ENCODE results near the gene TMEM63A. TPM values are rescaled to one million over a fixed set of nuclear protein-coding genes. Genes with fewer than 3 reads are reported as not detected.
A peak's percentile ranks its signal among the peaks of the same experiment; 100 is the strongest.

Gene TMEM63A
- total and polyA plus RNA-seq, 2 of the 13 experiments (the other 11 are each of a cell fraction or from before 2014, with no cell fraction given) = 23.9 to 53.3 TPM

GRCh38 chr1:225923692-225924555 is 41.7 kb upstream of the TMEM63A start, which contains the start of gene PYCR2 (continued):
- TF ChIP-seq ZNF280D (CRISPR knock-in tag; IDR thresholded peaks at IDR 0.05) (no peak), ZNF792 (CRISPR knock-in tag; IDR thresholded peaks at IDR 0.05) (peak; percentile 61), HOXD1 (CRISPR knock-in tag; IDR thresholded peaks at IDR 0.05) (peak; percentile 22; the same call in 1 of the 2 replicates), ZFP90 (CRISPR knock-in tag; IDR thresholded peaks at IDR 0.05; ENCODE audit: borderline replicate concordance) (no peak), ZFP1 (CRISPR knock-in tag; IDR thresholded peaks at IDR 0.05) (no peak), ZNF446 (CRISPR knock-in tag; IDR thresholded peaks at IDR 0.05) (peak; percentile 83), ZBTB20 (CRISPR knock-in tag; IDR thresholded peaks at IDR 0.05; ENCODE audit: borderline replicate concordance, low read depth) (no peak), JUND (CRISPR knock-in tag; IDR thresholded peaks at IDR 0.05) (peak; percentile 9; the same call in 1 of the 2 replicates), ATAD3A (CRISPR knock-in tag; IDR thresholded peaks at IDR 0.05) (no peak), ZNF484 (CRISPR knock-in tag; IDR thresholded peaks at IDR 0.05; ENCODE audit: borderline replicate concordance, low read depth) (0 out of 2 replicates have a peak, but pooled peaks have one; percentile 54), ZNF878 (CRISPR knock-in tag; IDR thresholded peaks at IDR 0.05) (peak; percentile 85), CHD4 (IDR thresholded peaks at IDR 0.05; ENCODE audit: borderline replicate concordance, low read length) (no peak), ARNT (IDR thresholded peaks at IDR 0.05) (no peak), MBNL3 (CRISPR knock-in tag; conservative IDR thresholded peaks at IDR 0.05) (no peak), KLF13 (CRISPR knock-in tag; IDR thresholded peaks at IDR 0.05) (no peak), ZNF704 (CRISPR knock-in tag; IDR thresholded peaks at IDR 0.05; ENCODE audit: borderline replicate concordance) (no peak; the same call in 1 of the 2 replicates), PRPF4 (IDR thresholded peaks at IDR 0.05; ENCODE audit: low read depth, low read length, poor library complexity, severe bottlenecking) (no peak), ZNF790 (CRISPR knock-in tag; IDR thresholded peaks at IDR 0.05; ENCODE audit: borderline replicate concordance) (no peak), YY1 (IDR thresholded peaks at IDR 0.05; ENCODE audit: insufficient read depth, insufficient replicate concordance, low read depth, low read length) (peak; percentile 84), TSC22D2 (CRISPR knock-in tag; IDR thresholded peaks at IDR 0.05; ENCODE audit: borderline replicate concordance) (0 out of 2 replicates have a peak, but pooled peaks have one; percentile 65), ZFP36L2 (CRISPR knock-in tag; IDR thresholded peaks at IDR 0.05) (0 out of 2 replicates have a peak, but pooled peaks have one; percentile 60), HOXA3 (CRISPR knock-in tag; IDR thresholded peaks at IDR 0.05) (peak; percentile 67; the same call in 1 of the 2 replicates), TRIM24 (CRISPR knock-in tag; IDR thresholded peaks at IDR 0.05) (no peak), PHF5A (CRISPR knock-in tag; IDR thresholded peaks at IDR 0.05; ENCODE audit: low read depth, unreplicated experiment) (no peak)
- TF ChIP-seq, protein P1, sequence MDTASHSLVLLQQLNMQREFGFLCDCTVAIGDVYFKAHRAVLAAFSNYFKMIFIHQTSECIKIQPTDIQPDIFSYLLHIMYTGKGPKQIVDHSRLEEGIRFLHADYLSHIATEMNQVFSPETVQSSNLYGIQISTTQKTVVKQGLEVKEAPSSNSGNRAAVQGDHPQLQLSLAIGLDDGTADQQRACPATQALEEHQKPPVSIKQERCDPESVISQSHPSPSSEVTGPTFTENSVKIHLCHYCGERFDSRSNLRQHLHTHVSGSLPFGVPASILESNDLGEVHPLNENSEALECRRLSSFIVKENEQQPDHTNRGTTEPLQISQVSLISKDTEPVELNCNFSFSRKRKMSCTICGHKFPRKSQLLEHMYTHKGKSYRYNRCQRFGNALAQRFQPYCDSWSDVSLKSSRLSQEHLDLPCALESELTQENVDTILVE (CRISPR knock-in tag; IDR thresholded peaks at IDR 0.05) = peak; percentile 99

Measured in HepG2 (cell line).